Endodermal cell (in vitro differentiated cells): Measurements from ENCODE around the gene BAG5. TPM values are rescaled to one million over a fixed set of nuclear protein-coding genes. Genes with fewer than 3 reads are reported as not detected.

Experiments
- DNase-seq: peaks from one replicate; pipeline ENCODE4 v3.0.0-alpha.2; 2017
- H3K27ac ChIP-seq: 2 replicates; pipeline ENCODE4 v1.5.1; 2013; ENCODE audit warnings: mild to moderate bottlenecking, low read depth, low read length, moderate library complexity
- H3K27me3 ChIP-seq: 2 replicates; pipeline ENCODE4 v1.6.1; 2013; ENCODE audit warnings: mild to moderate bottlenecking, low read length, moderate library complexity; ENCODE audit not compliant: insufficient read depth, control insufficient read depth, poor library complexity, severe bottlenecking
- H3K36me3 ChIP-seq: 2 replicates; pipeline ENCODE4 v1.7.0; 2013; ENCODE audit warnings: mild to moderate bottlenecking, low read length, moderate library complexity; ENCODE audit not compliant: control insufficient read depth, insufficient read depth
- H3K4me1 ChIP-seq: one replicate; pipeline ENCODE4 v1.7.0; 2013; ENCODE audit warnings: low read length; ENCODE audit not compliant: control insufficient read depth, insufficient read depth
- H3K4me3 ChIP-seq: 2 replicates; pipeline ENCODE4 v1.5.1; 2013; ENCODE audit warnings: mild to moderate bottlenecking, low read length, moderate library complexity
- H3K9ac ChIP-seq: 2 replicates; pipeline ENCODE4 v1.6.1; 2013; ENCODE audit warnings: mild to moderate bottlenecking, low read length, moderate library complexity; ENCODE audit not compliant: poor library complexity, severe bottlenecking; ENCODE audit errors: extremely low read depth
- H3K9me3 ChIP-seq: 2 replicates; pipeline ENCODE4 v1.6.1; 2013; ENCODE audit warnings: mild to moderate bottlenecking, low read length, moderate library complexity; ENCODE audit not compliant: control insufficient read depth
- H3K27ac Mint-ChIP-seq: 2 replicates; pipeline ENCODE4 v1.8.0; 2020; ENCODE audit warnings: mixed read lengths
- H3K27me3 Mint-ChIP-seq: 2 replicates; pipeline ENCODE4 v1.8.0; 2021; ENCODE audit warnings: mild to moderate bottlenecking, mixed read lengths; ENCODE audit not compliant: insufficient read depth
- H3K36me3 Mint-ChIP-seq: 2 replicates; pipeline ENCODE4 v1.8.0; 2020; ENCODE audit warnings: low read depth, mixed read lengths
- H3K4me1 Mint-ChIP-seq: 2 replicates; pipeline ENCODE4 v1.8.0; 2020; ENCODE audit warnings: mixed read lengths
- H3K4me3 Mint-ChIP-seq: 2 replicates; pipeline ENCODE4 v1.8.0; 2020; ENCODE audit warnings: mild to moderate bottlenecking, moderate library complexity, mixed read lengths
- H3K9me3 Mint-ChIP-seq: 2 replicates; pipeline ENCODE4 v1.8.0; 2020; ENCODE audit warnings: mild to moderate bottlenecking, mixed read lengths
- WGBS, 2 experiments: methylation state at CpG; one replicate each; pipeline versions ENCODE4 v1.1.5 to v1.1.7; 2013; ENCODE audit warnings: missing lambda C conversion rate in 2 of 2, mixed read lengths in 1 of 2; ENCODE audit not compliant: insufficient coverage in 1 of 2, insufficient read length in 1 of 2; 5-methylcytosine and 5-hydroxymethylcytosine counted together
- total RNA-seq, 2 donors: library from RNA; stranded (reverse); fragmentation: NEBNext Ultra II Directional in 1 of 2; extraction: Animal tissue kit (Norgen Biotek cat#: 25700) in 1 of 2; gene quantifications; 2 replicates in 1 of 2; 3 replicates in 1 of 2; pipeline ENCODE4 v1.2.1, GENCODE V29; 2021
- TF ChIP-seq, protein P1 (sequence below): fragments of 200-600 bp; sonication (generic); conservative IDR thresholded peaks from 2 replicates; pipeline ENCODE4 v1.5.0; 2021; ENCODE audit warnings: antibody characterized with exemption, mild to moderate bottlenecking

The BAG5 gene
- total RNA-seq, 2 donors from 2014 or later, result 27.6 to 28.1 TPM

GRCh38 chr14:103533137-103533998 lies 29.1 kb downstream of the BAG5 start:
- Histone ChIP-seq H3K9ac (no peak overlapping the region), H3K9me3 (no peaks in the 10 kb centered on the region), H3K4me3 (no peak overlapping the region), H3K27me3 (no peaks in the 10 kb centered on the region), H3K4me1 (no peaks in the 10 kb centered on the region), H3K36me3 (peaks cover 7% of the 10 kb centered on the region), H3K27ac (no peak overlapping the region)
- no peak for DNase-seq
- H3K9me3 Mint-ChIP-seq, result no peaks in the 10 kb centered on the region
- peaks cover 10% of the 10 kb centered on the region for H3K4me1 Mint-ChIP-seq
- H3K27ac Mint-ChIP-seq, result no peak overlapping the region
- no peak overlapping the region for H3K4me3 Mint-ChIP-seq
- H3K36me3 Mint-ChIP-seq, result no peaks in the 10 kb centered on the region
- no peaks in the 10 kb centered on the region for H3K27me3 Mint-ChIP-seq
- TF ChIP-seq, protein P1, sequence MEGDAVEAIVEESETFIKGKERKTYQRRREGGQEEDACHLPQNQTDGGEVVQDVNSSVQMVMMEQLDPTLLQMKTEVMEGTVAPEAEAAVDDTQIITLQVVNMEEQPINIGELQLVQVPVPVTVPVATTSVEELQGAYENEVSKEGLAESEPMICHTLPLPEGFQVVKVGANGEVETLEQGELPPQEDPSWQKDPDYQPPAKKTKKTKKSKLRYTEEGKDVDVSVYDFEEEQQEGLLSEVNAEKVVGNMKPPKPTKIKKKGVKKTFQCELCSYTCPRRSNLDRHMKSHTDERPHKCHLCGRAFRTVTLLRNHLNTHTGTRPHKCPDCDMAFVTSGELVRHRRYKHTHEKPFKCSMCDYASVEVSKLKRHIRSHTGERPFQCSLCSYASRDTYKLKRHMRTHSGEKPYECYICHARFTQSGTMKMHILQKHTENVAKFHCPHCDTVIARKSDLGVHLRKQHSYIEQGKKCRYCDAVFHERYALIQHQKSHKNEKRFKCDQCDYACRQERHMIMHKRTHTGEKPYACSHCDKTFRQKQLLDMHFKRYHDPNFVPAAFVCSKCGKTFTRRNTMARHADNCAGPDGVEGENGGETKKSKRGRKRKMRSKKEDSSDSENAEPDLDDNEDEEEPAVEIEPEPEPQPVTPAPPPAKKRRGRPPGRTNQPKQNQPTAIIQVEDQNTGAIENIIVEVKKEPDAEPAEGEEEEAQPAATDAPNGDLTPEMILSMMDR, result no peak
- 90 to 97% methylated on average over 17 to 23 of the region's 23 CpGs for WGBS, 2 experiments

GRCh38 chr14:103532216-103533136 lies 30.0 kb downstream of the BAG5 start:
- Mint-ChIP-seq H3K27me3 (no peaks in the 10 kb centered on the region), H3K36me3 (no peaks in the 10 kb centered on the region), H3K27ac (no peak overlapping the region), H3K4me3 (no peak overlapping the region), H3K4me1 (peaks cover 13% of the 10 kb centered on the region), H3K9me3 (no peaks in the 10 kb centered on the region)
- Histone ChIP-seq H3K4me1 (peaks cover 7% of the 10 kb centered on the region), H3K27ac (no peak overlapping the region), H3K9ac (no peak overlapping the region), H3K4me3 (no peak overlapping the region), H3K9me3 (no peaks in the 10 kb centered on the region), H3K36me3 (peaks cover 7% of the 10 kb centered on the region), H3K27me3 (no peaks in the 10 kb centered on the region)
- WGBS, 2 experiments, result 92 to 94% methylated on average over 18 to 32 of the region's 32 CpGs
- DNase-seq, result no peak
- TF ChIP-seq, protein P1, result no peak

DNA sequence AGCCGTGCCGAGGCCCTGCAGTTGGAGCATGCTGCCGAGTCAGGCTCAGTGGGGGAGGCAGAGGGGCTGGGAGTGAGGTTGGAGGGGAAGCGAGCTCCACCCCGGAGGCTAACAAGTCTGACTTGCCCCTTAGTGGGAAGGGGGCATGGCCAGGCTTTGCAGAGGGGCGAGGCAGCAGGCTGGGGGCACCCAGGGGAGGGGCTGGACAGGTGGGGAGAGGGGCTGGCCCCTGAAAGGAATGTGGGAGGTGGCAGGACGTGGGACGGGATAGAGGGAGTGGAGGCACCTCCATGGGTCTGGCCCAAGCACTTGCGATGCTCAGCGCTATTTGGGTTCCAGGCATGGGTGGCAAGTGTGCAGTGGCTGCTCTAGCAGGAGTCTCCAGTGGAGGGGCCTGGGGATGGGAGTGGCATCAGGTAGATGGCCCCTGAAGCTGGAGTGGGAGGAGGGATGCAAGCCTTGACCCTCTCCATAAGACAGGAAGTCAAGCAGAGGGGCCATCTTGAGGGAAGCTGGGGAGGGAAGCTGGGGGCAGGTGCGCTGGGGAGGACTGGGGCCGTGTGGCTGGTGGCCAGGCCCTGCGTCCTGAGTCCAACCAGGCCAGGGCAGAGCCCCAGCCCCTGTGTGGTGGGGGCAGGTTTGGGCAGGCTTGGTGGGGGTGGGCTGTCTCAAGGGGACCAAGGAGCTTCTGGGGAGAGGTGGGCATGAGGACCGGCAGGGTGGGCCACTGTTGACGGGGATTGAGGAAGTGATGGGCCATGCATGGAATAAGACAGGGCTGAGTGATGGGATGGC lies 30.8 kb downstream of the BAG5 start:
- 94 to 98% methylated on average over 6 to 15 of the region's 15 CpGs for WGBS, 2 experiments
- Mint-ChIP-seq H3K27ac (no peak overlapping the region), H3K9me3 (no peaks in the 10 kb centered on the region), H3K27me3 (no peaks in the 10 kb centered on the region), H3K36me3 (no peaks in the 10 kb centered on the region), H3K4me3 (no peak overlapping the region), H3K4me1 (peaks cover 13% of the 10 kb centered on the region)
- H3K27me3 ChIP-seq, result no peaks in the 10 kb centered on the region
- peaks cover 7% of the 10 kb centered on the region for H3K36me3 ChIP-seq
- H3K9ac ChIP-seq, result no peak overlapping the region
- H3K9me3 ChIP-seq, result no peaks in the 10 kb centered on the region
- no peak overlapping the region for H3K27ac ChIP-seq
- H3K4me3 ChIP-seq, result no peak overlapping the region
- H3K4me1 ChIP-seq, result peaks cover 7% of the 10 kb centered on the region
- TF ChIP-seq, protein P1, result no peak
- no peak for DNase-seq
